ENCODE measurements around the gene CCL26.

GRCh38 chr7:75756206-75756990, 15.6 kb downstream of the CCL26 start:
- TF ChIP-seq EZH2 (IDR thresholded peaks at IDR 0.05; ENCODE audit: low read depth) = no peak
- TF ChIP-seq, protein P1, sequence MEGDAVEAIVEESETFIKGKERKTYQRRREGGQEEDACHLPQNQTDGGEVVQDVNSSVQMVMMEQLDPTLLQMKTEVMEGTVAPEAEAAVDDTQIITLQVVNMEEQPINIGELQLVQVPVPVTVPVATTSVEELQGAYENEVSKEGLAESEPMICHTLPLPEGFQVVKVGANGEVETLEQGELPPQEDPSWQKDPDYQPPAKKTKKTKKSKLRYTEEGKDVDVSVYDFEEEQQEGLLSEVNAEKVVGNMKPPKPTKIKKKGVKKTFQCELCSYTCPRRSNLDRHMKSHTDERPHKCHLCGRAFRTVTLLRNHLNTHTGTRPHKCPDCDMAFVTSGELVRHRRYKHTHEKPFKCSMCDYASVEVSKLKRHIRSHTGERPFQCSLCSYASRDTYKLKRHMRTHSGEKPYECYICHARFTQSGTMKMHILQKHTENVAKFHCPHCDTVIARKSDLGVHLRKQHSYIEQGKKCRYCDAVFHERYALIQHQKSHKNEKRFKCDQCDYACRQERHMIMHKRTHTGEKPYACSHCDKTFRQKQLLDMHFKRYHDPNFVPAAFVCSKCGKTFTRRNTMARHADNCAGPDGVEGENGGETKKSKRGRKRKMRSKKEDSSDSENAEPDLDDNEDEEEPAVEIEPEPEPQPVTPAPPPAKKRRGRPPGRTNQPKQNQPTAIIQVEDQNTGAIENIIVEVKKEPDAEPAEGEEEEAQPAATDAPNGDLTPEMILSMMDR (conservative IDR thresholded peaks at IDR 0.05) = no peak
